ENCODE results near the gene SLC30A4. TPM values are rescaled to one million over a fixed set of nuclear protein-coding genes. Genes with fewer than 3 reads are reported as not detected.

SLC30A4 gene
- total and polyA plus RNA-seq, 2 of the 4 experiments (the other 2 are of a cell fraction) = 2.1 to 5.6 TPM

DNA sequence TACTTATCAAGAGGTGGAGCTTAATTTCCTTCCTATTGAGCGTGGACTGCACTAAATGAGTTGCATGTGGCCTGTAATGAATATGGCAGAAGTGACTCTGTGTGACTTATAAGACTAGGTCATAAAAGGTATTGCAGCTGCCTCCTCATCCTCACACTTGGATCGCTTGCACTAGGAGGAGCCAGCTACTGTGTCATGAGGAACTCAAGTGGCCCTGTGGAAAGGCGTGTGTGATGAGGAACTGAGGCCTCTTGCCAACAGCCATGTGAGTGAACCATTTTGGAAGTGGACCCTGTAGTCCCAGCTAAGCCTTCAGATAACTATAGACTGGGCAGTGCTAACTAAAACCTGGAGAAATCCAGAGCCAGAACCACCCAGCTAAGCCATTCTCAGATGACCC is 7.1 kb upstream of the SLC30A4 start:
- Histone ChIP-seq H3K9ac (ENCODE audit: low read depth, low read length) (no peak overlapping the region), H3K27ac (ENCODE audit: insufficient read depth, low read length) (no peak overlapping the region), H4K5ac (ENCODE audit: low read depth, low read length) (no peak overlapping the region), H3K27me3 (ENCODE audit: control insufficient read depth, insufficient read depth, low read length) (peaks cover 2% of the 10 kb centered on the region; the same call in 1 of the 2 replicates), H2BK15ac (ENCODE audit: low read depth, low read length) (no peak overlapping the region), H3K4me2 (ENCODE audit: low read depth, low read length) (no peak overlapping the region), H3K36me3 (ENCODE audit: control insufficient read depth, insufficient read depth, low read length) (no peaks in the 10 kb centered on the region), H4K91ac (ENCODE audit: insufficient read depth, low read depth, low read length) (no peak overlapping the region), H3K9me1 (ENCODE audit: insufficient read depth, low read length) (no peaks in the 10 kb centered on the region), H3K9me3 (ENCODE audit: control insufficient read depth, insufficient read depth, low read length) (no peaks in the 10 kb centered on the region), H3K4me3 (ENCODE audit: insufficient read depth, low read depth, low read length) (no peak overlapping the region), H3K56ac (ENCODE audit: extremely low read depth, insufficient read depth, low read length) (no peak overlapping the region), H2AK5ac (ENCODE audit: low read depth, low read length) (no peak overlapping the region), H3K79me1 (ENCODE audit: low read depth in 1 of 2, low read length in 2 of 2) (no peaks in the 10 kb centered on the region), H4K20me1 (ENCODE audit: insufficient read depth, low read length) (no peaks in the 10 kb centered on the region), H2AFZ (replicated peaks; ENCODE audit: low read length, poor library complexity) (no peak overlapping the region), H3K14ac (replicated peaks; ENCODE audit: low read depth, low read length) (no peak overlapping the region), H2BK120ac (ENCODE audit: low read depth, low read length) (no peak overlapping the region), H2AK9ac (replicated peaks; ENCODE audit: low read depth, low read length, poor library complexity) (no peak overlapping the region), H3K18ac (ENCODE audit: low read depth, low read length) (no peak overlapping the region), H2BK20ac (ENCODE audit: low read depth, low read length) (no peak overlapping the region), H4K8ac (ENCODE audit: low read depth in 2 of 2, low read length in 2 of 2) (no peak overlapping the region), H3K4me1 (ENCODE audit: control insufficient read depth, insufficient read depth, low read length) (peaks cover 2% of the 10 kb centered on the region; the same call in 1 of the 2 replicates), H2BK5ac (ENCODE audit: low read depth, low read length, poor library complexity, severe bottlenecking) (no peak overlapping the region), H3K4ac (ENCODE audit: low read depth, low read length) (no peak overlapping the region), H3K23ac (ENCODE audit: low read depth, low read length) (no peak overlapping the region)
- DNase-seq (no peak), ATAC-seq (ENCODE audit: low read depth) (no peak)
- dilution Hi-C loops (cut with HindIII; ENCODE audit: low sequenced_read_pairs, unreplicated experiment) (no loop called here), intact Hi-C loops (cut with micrococcal nuclease) (no loop called here), in situ Hi-C loops (cut with MboI; ENCODE audit: low sequenced_read_pairs) (no loop called here)
- TF ChIP-seq RFX5 (IDR thresholded peaks at IDR 0.05; ENCODE audit: low read depth, low read length) (no peak), POLR2A (IDR thresholded peaks at IDR 0.05; ENCODE audit: low read depth, low read length) (no peak), MXI1 (IDR thresholded peaks at IDR 0.05; ENCODE audit: borderline replicate concordance, low read depth, low read length) (no peak), SMC3 (IDR thresholded peaks at IDR 0.05; ENCODE audit: low read depth, low read length) (no peak), USF2 (IDR thresholded peaks at IDR 0.05; ENCODE audit: low read depth, low read length) (no peak), BHLHE40 (IDR thresholded peaks at IDR 0.05; ENCODE audit: low read depth, low read length) (no peak), FOS (IDR thresholded peaks at IDR 0.05; ENCODE audit: low read depth, low read length) (no peak), CEBPB (IDR thresholded peaks at IDR 0.05; ENCODE audit: low read depth, low read length) (no peak), RAD21 (IDR thresholded peaks at IDR 0.05; ENCODE audit: low read length) (no peak), NFE2L2 (IDR thresholded peaks at IDR 0.05; ENCODE audit: low read depth, low read length) (no peak), CHD1 (IDR thresholded peaks at IDR 0.05; ENCODE audit: low read depth, low read length) (no peak), MAFK (IDR thresholded peaks at IDR 0.05; ENCODE audit: low read depth, low read length) (no peak), RCOR1 (IDR thresholded peaks at IDR 0.05; ENCODE audit: insufficient replicate concordance, low read length) (no peak), MAZ (IDR thresholded peaks at IDR 0.05; ENCODE audit: borderline replicate concordance, low read depth, low read length) (no peak)
- TF ChIP-seq, protein P1, sequence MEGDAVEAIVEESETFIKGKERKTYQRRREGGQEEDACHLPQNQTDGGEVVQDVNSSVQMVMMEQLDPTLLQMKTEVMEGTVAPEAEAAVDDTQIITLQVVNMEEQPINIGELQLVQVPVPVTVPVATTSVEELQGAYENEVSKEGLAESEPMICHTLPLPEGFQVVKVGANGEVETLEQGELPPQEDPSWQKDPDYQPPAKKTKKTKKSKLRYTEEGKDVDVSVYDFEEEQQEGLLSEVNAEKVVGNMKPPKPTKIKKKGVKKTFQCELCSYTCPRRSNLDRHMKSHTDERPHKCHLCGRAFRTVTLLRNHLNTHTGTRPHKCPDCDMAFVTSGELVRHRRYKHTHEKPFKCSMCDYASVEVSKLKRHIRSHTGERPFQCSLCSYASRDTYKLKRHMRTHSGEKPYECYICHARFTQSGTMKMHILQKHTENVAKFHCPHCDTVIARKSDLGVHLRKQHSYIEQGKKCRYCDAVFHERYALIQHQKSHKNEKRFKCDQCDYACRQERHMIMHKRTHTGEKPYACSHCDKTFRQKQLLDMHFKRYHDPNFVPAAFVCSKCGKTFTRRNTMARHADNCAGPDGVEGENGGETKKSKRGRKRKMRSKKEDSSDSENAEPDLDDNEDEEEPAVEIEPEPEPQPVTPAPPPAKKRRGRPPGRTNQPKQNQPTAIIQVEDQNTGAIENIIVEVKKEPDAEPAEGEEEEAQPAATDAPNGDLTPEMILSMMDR (conservative IDR thresholded peaks at IDR 0.05; ENCODE audit: low read depth, low read length) = no peak
- TF ChIP-seq, protein P2, sequence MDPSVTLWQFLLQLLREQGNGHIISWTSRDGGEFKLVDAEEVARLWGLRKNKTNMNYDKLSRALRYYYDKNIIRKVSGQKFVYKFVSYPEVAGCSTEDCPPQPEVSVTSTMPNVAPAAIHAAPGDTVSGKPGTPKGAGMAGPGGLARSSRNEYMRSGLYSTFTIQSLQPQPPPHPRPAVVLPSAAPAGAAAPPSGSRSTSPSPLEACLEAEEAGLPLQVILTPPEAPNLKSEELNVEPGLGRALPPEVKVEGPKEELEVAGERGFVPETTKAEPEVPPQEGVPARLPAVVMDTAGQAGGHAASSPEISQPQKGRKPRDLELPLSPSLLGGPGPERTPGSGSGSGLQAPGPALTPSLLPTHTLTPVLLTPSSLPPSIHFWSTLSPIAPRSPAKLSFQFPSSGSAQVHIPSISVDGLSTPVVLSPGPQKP (IDR thresholded peaks at IDR 0.05; ENCODE audit: borderline replicate concordance, low read depth, low read length) = no peak
- CTCF ChIA-PET = no interaction called here
- no CpG with 5 or more reads among the region's 3 CpGs for WGBS, 2 experiments (ENCODE audit: extremely low coverage in 2 of 2, insufficient read length in 1 of 2)
- BruUV-seq (replicated peaks) = no TSS peak
- POLR2A ChIA-PET (ENCODE audit: unreplicated experiment) = no interaction called here
